Stomach (tissue), 9 donors: ENCODE measurements around the gene GBP7. TPM values are rescaled to one million over a fixed set of nuclear protein-coding genes. Genes with fewer than 3 reads are reported as not detected.

Experiments
- DNase-seq, 2 donors: peaks; one replicate each; pipeline versions ENCODE4 v3.0.0 to v3.0.0-alpha.2; 2013 to 2019
- H3K27ac ChIP-seq, 5 donors: fragments of 200-600 bp in 4 of 5; sonication (generic) in 4 of 5; one replicate each; pipeline ENCODE4 v1.5.1; 2013 to 2019; ENCODE audit warnings: mild to moderate bottlenecking in 1 of 5, moderate library complexity in 1 of 5
- H3K27me3 ChIP-seq, 3 donors: fragments of 200-600 bp; sonication (generic); one replicate each; pipeline ENCODE4 v1.5.1; 2017 to 2019; ENCODE audit warnings: mixed run types in 1 of 3
- H3K36me3 ChIP-seq, 4 donors: fragments of 200-600 bp; sonication (generic); 1 replicate in 3 of 4; 2 replicates in 1 of 4; pipeline ENCODE4 v1.5.1; 2016 to 2019
- H3K4me1 ChIP-seq, 4 donors: fragments of 200-600 bp; sonication (generic); one replicate each; pipeline ENCODE4 v1.5.1; 2016 to 2019
- H3K4me3 ChIP-seq, 4 donors: fragments of 200-600 bp; sonication (generic) in 3 of 4; one replicate each; pipeline ENCODE4 v1.5.1; 2016 to 2019; ENCODE audit warnings: mild to moderate bottlenecking in 1 of 4
- H3K9me3 ChIP-seq, 4 donors: fragments of 200-600 bp; sonication (generic); one replicate each; pipeline ENCODE4 v1.5.1; 2016 to 2019
- EP300 ChIP-seq: sonication (generic); formaldehyde crosslinking; IDR thresholded peaks from one replicate; pipeline ENCODE4 v1.6.1; 2017; ENCODE audit warnings: antibody characterized with exemption
- POLR2A ChIP-seq, 4 donors: fragments of 450-650 bp; IDR thresholded peaks; one replicate each; pipeline ENCODE4 v1.6.1; 2016; ENCODE audit warnings: antibody characterized with exemption in 4 of 4, control low read depth in 2 of 4, mild to moderate bottlenecking in 1 of 4, moderate library complexity in 1 of 4
- POLR2AphosphoS5 ChIP-seq, 3 donors: sonication (generic); formaldehyde crosslinking; IDR thresholded peaks; one replicate each; pipeline ENCODE4 v1.6.1; 2016; ENCODE audit warnings: antibody characterized with exemption in 3 of 3
- WGBS, 5 donors: extraction: QIAGEN DNeasy Blood & Tissue Kit in 3 of 5; methylation state at CpG; one replicate each; pipeline versions ENCODE4 v1.1.5 to v1.1.7; 2013 to 2018; 5-methylcytosine and 5-hydroxymethylcytosine counted together
- intact Hi-C: fragments of 100-400 bp; cut with DNase I; formaldehyde crosslinking; loops from one replicate; pipeline ENCODE4 v1.15.1; 2023; ENCODE audit warnings: low total_unique reads
- polyA plus RNA-seq, 3 donors: library from polyadenylated mRNA; stranded (reverse); fragments of 200-250 nt; gene quantifications; one replicate each; pipeline ENCODE4 v1.2.3, GENCODE V29; 2013
- total RNA-seq, 5 donors: library from RNA; depleted of rRNA; stranded (reverse); fragments of >200 nt; gene quantifications; one replicate each; pipeline versions ENCODE4 v1.1.0 to v1.2.3, GENCODE V29; 2014 to 2016
- TF ChIP-seq, protein P1 (sequence below), 7 experiments: fragments of 450-650 bp in 4 of 7; fragments of 200-600 bp in 3 of 7; sonication (generic) in 3 of 7; IDR thresholded peaks; one replicate each; pipeline ENCODE4 v1.5.1; 2016 to 2019; ENCODE audit warnings: antibody characterized with exemption in 7 of 7, control low read depth in 2 of 7, mild to moderate bottlenecking in 1 of 7
- donor health status: healthy with polysubstance abuse.
- donor health status: Bipolar disorder and iron deficiency.
- donor health status: healthy.

The GBP7 gene
- total and polyA plus RNA-seq, 8 donors: not detected

DNA sequence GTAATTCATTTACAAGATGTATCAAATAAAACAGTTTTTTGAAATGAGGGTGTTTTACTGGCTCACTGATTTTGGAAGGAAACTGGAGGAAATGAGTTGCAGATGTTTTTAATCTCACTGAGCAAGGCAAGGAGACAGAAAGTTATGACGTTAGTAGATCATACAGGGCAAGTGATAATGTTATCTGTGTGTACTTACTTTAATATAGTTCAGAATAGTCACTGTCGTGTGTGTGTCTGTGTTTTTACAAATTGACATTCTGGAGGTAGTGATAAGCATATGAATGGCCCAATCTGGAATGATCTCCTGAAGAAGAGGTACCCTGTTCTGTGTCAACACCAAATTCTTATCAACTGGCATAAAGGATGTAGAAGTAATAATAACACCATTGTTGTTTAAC is 24.9 kb upstream of the GBP7 start:
- no peak for TF ChIP-seq POLR2A (IDR thresholded peaks at IDR 0.05)
- TF ChIP-seq EP300: no peak
- TF ChIP-seq POLR2AphosphoS5 (IDR thresholded peaks at IDR 0.05): no peak
- TF ChIP-seq, protein P1, sequence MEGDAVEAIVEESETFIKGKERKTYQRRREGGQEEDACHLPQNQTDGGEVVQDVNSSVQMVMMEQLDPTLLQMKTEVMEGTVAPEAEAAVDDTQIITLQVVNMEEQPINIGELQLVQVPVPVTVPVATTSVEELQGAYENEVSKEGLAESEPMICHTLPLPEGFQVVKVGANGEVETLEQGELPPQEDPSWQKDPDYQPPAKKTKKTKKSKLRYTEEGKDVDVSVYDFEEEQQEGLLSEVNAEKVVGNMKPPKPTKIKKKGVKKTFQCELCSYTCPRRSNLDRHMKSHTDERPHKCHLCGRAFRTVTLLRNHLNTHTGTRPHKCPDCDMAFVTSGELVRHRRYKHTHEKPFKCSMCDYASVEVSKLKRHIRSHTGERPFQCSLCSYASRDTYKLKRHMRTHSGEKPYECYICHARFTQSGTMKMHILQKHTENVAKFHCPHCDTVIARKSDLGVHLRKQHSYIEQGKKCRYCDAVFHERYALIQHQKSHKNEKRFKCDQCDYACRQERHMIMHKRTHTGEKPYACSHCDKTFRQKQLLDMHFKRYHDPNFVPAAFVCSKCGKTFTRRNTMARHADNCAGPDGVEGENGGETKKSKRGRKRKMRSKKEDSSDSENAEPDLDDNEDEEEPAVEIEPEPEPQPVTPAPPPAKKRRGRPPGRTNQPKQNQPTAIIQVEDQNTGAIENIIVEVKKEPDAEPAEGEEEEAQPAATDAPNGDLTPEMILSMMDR (IDR thresholded peaks at IDR 0.05): no peak
- WGBS, 5 donors: 2 to 16% (median 8%) methylated on average over 2 of the region's 2 CpGs
- Histone ChIP-seq H3K36me3 (no peaks in the 10 kb centered on the region), H3K9me3 (peaks cover 5 to 15% (median 13%) of the 10 kb centered on the region in 4 donors), H3K4me1 (peaks cover 0 to 76% (median 20%) of the 10 kb centered on the region in 4 donors), H3K4me3 (no peak overlapping the region), H3K27me3 (no peaks in the 10 kb centered on the region), H3K27ac (peak overlapping the region in 2 of 5 donors; percentile 24 to 80)
- intact Hi-C loops: no loop called here
- DNase-seq: peak in 1 of 2 donors; percentile 45

DNA sequence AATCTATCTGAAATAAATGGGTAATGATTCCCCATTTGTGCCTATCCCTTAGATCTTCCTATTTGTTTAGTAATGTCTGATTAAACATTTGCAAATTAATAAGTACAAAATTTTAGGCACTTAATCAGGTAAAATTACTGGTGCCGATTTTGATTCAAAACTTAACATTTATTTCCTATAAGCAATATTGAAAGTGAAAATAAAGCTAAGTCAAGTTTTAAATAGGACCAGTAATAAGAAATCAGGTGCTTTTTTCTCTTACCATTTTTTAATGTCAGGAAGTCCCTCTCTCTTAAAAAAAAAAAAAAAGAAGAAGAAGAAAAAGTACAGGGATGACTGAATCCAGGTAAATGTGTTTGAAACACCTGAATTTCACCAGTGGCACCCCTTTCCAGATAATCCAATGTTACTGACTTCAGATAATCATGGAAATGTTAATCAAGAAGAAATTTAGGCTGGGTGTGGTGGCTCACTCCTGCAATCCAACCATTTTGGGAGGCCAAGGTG is 23.8 kb upstream of the GBP7 start:
- H3K27me3 ChIP-seq: no peaks in the 10 kb centered on the region
- intact Hi-C loops: no loop called here
- peak overlapping the region; percentile 48 to 57 (median 53) for H3K4me3 ChIP-seq
- peaks cover 0 to 76% (median 20%) of the 10 kb centered on the region in 4 donors for H3K4me1 ChIP-seq
- H3K9me3 ChIP-seq: peaks cover 0 to 6% (median 4%) of the 10 kb centered on the region in 4 donors
- no peak for TF ChIP-seq EP300
- no peak for TF ChIP-seq POLR2A (IDR thresholded peaks at IDR 0.05)
- TF ChIP-seq POLR2AphosphoS5 (IDR thresholded peaks at IDR 0.05): no peak
- TF ChIP-seq, protein P1 (IDR thresholded peaks at IDR 0.05): no peak
- DNase-seq: no peak
- 10 to 35% (median 23%) methylated on average over 1 of the region's 1 CpG for WGBS, 5 donors
- peaks cover 0 to 5% (median 0%) of the 10 kb centered on the region in 4 donors for H3K36me3 ChIP-seq
- peak overlapping the region in 4 of 5 donors; percentile 68 to 86 (median 82) for H3K27ac ChIP-seq

DNA sequence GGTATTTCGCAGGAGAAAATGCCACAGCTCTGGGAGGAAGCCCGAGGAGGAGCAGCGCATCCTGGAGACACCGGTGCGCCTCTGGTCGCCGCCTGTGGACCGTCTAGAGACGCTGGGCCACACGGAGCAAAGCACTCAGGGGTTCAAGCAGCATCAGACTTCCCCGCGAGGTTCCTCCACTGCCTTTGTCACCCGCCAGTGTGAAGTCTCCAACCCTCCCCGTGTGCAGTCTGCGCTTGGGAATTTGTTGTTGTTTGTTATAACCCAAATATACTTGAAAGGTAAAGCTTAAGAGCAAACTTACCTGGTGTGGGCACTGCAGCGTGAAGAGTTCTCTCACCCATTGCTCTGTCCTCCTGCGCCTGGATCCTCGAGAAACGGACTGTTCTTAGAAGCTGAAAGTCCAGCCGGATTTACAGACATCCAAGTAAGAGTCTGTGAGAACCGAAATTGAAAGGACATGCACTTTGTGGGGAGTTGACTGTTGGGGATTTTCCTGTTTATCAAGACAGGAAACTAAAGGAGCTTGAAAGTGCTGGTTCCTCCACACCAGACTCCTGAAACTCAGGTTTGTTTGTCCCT is 22.8 kb upstream of the GBP7 start, which contains the start of gene GBP4:
TSS of gene GBP4 (minus strand) at position 452 of the 582 bp plus-strand sequence. CDS start at position 344, 108 bp downstream.
- intact Hi-C loops: no loop called here
- WGBS, 5 donors: 1 to 19% (median 5%) methylated on average over 21 of the region's 21 CpGs
- H3K27ac ChIP-seq: peak within 1 kb of the TSS; percentile 68 to 86 (median 80)

DNA sequence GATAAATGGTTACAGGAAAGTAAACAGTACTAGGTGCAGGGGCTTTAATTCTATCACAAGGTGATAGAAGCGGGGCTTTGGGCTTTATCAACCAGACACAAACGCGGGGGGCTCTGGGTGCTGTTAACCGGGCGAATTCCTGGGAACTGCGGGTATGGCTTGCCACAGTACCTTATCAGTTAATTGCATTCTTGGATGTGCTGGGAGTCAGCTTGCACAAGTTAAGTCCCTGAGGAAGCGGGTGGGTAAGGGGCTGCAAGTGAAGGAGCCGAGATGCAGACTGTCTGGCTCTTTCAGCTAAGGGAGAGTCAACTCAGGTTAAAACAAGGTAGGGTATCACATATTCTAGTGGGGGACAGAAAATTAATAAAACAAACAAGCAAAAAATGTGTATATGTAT is 22.3 kb upstream of the GBP7 start:
- intact Hi-C loops: no loop called here
- Histone ChIP-seq H3K9me3 (no peaks in the 10 kb centered on the region), H3K27ac (peak overlapping the region in 4 of 5 donors; percentile 68 to 86 (median 82)), H3K4me1 (peaks cover 0 to 72% (median 20%) of the 10 kb centered on the region in 4 donors), H3K36me3 (peaks cover 0 to 19% (median 0%) of the 10 kb centered on the region in 4 donors), H3K4me3 (peak overlapping the region; percentile 48 to 57 (median 53)), H3K27me3 (no peaks in the 10 kb centered on the region)
- WGBS, 5 donors: 1 to 7% (median 4%) methylated on average over 8 of the region's 8 CpGs
- TF ChIP-seq, protein P1 (IDR thresholded peaks at IDR 0.05): no peak
- TF ChIP-seq EP300 (no peak), POLR2A (IDR thresholded peaks at IDR 0.05) (no peak), POLR2AphosphoS5 (IDR thresholded peaks at IDR 0.05) (no peak)
- DNase-seq: peak in 1 of 2 donors; percentile 6

More for the DNA sequence above, 22.8 kb upstream of the GBP7 start, which contains the start of gene GBP4:
- Histone ChIP-seq H3K27me3 (no peaks in the 10 kb centered on the region), H3K36me3 (peaks cover 0 to 15% (median 0%) of the 10 kb centered on the region in 4 donors), H3K4me1 (peaks cover 0 to 76% (median 20%) of the 10 kb centered on the region in 4 donors), H3K4me3 (peak within 1 kb of the TSS; percentile 48 to 57 (median 53)), H3K9me3 (no peaks in the 10 kb centered on the region)
- peak in 2 of 3 donors; percentile 31 to 46 for TF ChIP-seq POLR2AphosphoS5 (IDR thresholded peaks at IDR 0.05)
- TF ChIP-seq, protein P1 (IDR thresholded peaks at IDR 0.05): no peak
- peak; percentile 42 to 73 for DNase-seq
